ENCODE results near the gene FAM53A.

GRCh38 chr4:1622956-1623355, 61.2 kb downstream of the FAM53A start:
- no peak for TF ChIP-seq CTCF (conservative IDR thresholded peaks at IDR 0.05; ENCODE audit: low read depth, low read length)
- no peak for TF ChIP-seq EZH2 (IDR thresholded peaks at IDR 0.05; ENCODE audit: low read length, unreplicated experiment)
- no peak for TF ChIP-seq EZH2phosphoT487 (IDR thresholded peaks at IDR 0.05; ENCODE audit: borderline replicate concordance, low read length)

Measured in PC-3 (cell line).